CD4-positive, alpha-beta T cell treated with Interferon alpha-2 for 1 hour (primary cell): Measurements from ENCODE around the gene ARSD.
"Not testable (repeated sequence)": the region's sequence is repeated elsewhere in the genome, so short reads cannot be mapped to it uniquely, and the experiment has no call there.

Source experiments
- DNase-seq, 2 donors: peaks; one replicate each; pipeline ENCODE4 v3.0.0-alpha.2; 2020 to 2022

ARSD gene

DNA sequence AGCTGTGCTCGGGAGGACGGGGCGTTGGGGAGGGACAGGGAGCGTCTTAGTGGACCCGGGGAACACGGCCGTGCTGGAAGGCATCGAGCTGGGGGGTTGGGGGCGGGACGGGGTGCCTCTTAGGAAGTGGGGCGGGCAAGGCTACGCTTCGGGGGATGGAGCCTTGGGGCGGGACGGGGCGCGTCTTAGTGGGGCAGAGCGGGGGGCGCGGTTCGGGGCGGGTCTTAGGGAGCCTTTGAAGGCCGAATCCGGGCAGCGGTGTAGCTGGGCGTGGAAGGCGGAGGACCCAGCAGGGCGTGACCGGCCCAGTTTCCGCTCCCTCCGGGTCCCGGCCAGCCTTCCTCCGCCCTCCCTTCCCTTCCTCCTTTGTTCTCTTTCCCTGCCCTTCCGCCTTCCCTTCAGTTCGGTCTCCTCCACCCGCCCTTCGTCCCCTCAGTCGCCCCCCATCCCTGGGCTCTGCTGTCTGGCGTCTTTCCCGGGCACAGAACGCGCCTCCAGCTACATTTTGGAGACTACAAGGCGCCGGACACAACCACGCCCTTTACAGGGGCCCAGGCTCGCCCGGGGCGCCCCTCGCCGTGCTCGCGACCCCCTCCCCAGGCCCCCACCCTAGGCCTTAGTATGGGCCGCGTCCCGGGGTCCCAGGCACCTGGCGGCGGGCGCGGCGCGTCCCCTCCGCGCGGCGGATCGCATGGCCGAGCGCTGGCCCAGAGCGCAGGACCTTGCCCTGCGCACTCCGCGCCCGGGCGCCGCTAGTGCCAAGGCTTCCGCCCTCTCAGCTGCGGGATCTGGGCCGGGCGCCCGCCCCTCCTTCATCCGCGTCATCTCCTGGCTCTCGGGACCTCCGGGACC lies at the start of gene ARSD:
ARSD (minus strand) TSS at position 757 of the 852 bp plus-strand sequence; CDS start at position 693, 64 bp downstream.
- DNase-seq: peak; percentile 59 to 80

DNA sequence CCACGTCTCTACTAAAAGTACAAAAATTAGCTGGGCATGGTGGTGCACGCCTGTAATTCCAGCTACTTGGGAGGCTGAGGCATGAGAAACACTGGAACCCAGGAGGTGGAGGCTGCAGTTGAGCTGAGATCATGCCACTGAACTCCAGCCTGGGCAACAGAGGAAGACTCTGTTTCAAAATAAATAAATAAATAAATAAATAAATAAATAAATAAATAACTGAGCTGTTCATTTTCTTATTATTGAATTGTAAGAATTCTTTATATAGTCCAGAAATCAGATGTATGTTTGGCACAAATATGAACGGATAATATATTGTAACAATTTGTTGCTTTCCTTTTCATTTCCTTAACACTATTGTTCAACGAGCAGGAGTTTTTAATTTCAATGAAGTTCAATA lies 49.5 kb upstream of the ARSD start:
- not testable (repeated sequence) for DNase-seq

GRCh38 chrX:2974961-2975360 lies 45.8 kb upstream of the ARSD start:
- no peak for DNase-seq

- DNase-seq: no peak
These were observed 43.3 kb upstream of the ARSD start for GRCh38 chrX:2972391-2972790.

GRCh38 chrX:2969021-2969420 lies 39.9 kb upstream of the ARSD start:
- DNase-seq: no peak

GRCh38 chrX:2967998-2968909 lies 39.1 kb upstream of the ARSD start:
- DNase-seq: peak in 1 of 2 donors; percentile 1

DNA sequence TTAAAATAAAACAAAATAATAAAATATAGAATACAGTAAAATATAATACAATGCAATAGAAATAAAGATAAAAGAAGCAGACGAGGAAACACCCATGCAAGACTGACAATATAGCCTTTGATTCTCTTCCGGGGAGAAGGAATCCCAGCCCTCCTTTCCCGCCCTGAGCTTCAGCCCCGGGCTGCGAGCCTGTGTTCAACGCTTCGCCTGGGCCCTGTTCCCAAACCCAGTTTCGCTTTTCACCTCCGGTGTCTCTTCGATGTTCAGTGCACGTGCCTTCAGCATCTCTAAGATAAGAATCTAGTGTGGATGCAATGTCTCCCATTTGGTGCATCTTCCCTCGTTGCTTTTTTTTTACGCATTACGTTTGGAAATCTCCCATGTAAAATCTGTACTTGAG lies 38.4 kb upstream of the ARSD start:
- DNase-seq: no peak

DNA sequence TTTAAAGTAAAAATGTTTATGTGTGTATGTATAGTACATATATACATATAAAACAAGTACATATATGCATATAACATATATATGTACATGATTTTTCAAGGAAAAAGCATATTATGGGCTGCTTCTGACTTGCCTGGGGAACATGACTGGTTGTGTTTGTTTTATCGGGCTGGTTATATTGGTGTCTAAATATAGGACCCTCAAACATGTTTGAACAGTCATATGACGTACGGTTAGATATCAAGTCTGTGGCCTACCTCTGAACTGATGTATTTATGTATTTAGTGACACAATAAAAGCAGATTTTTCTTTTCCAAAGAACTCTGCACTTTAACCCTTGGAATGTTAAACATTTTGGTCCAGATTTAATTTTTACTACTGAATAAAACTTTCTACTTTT lies 37.9 kb upstream of the ARSD start:
- no peak for DNase-seq

DNA sequence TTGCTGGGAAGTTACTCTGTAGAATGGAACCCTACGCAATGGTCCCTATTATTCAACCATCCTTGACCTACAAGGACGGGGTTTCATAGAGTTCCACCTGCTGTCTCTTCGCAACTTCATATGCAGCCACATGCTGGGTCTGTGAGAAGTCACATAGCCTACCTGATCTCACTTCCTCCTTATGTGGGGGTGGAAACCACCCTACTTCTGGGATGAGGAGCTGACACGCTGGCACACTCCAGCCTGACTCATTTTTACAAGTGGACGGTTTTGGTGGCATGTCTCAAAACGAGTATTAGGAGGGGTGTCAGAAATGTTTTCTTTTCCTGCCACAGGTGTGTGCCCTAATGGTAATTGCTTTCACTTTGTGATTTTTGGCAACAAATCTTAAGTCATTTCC lies 36.8 kb upstream of the ARSD start:
- no peak for DNase-seq

GRCh38 chrX:2963992-2964794 lies 35.1 kb upstream of the ARSD start:
- not testable (repeated sequence) for DNase-seq

DNA sequence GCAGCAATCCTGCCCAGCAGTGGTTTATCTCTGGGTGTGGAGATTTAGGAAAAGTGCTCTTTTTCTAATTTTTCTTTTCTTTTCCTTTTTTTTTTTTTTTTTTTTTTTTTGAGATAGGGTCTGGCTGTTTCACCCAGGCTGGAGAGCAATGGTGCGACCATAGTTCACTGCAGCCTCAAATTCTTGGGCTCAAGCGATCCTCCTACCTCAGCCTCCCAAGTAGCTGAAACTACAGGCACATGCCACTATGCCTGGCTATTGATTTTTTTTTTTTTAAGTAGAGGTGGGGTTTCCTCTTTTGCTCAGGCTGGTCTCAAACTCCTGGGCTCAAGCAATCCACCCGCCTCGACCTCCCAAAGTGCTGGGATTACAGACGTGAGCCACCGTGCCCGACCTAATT lies 34.3 kb upstream of the ARSD start:
- not testable (repeated sequence) for DNase-seq

DNA sequence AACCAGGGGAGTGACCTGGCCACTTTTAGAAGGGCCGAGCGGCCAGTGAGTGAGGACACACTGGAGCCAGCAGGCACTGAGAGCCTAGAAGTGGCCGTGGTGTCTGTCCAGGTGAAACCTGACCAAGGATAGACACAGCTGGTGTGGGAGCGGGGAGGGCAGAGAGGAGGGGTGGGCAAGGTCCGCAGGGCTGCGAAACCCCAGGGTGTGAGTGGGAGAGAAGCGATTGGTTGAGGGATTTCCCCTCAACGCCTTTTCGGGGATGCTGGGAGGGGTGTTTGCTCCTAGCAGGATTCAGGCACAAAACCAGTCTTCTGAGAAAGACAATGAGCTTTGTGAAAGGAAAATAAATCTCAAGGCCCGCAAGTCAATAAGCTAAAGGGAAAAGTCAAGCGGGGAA lies 33.2 kb upstream of the ARSD start:
- no peak for DNase-seq

GRCh38 chrX:2960861-2961515 lies 31.8 kb upstream of the ARSD start:
- DNase-seq: no peak

GRCh38 chrX:2958199-2958598 lies 29.1 kb upstream of the ARSD start:
- no peak for DNase-seq

DNA sequence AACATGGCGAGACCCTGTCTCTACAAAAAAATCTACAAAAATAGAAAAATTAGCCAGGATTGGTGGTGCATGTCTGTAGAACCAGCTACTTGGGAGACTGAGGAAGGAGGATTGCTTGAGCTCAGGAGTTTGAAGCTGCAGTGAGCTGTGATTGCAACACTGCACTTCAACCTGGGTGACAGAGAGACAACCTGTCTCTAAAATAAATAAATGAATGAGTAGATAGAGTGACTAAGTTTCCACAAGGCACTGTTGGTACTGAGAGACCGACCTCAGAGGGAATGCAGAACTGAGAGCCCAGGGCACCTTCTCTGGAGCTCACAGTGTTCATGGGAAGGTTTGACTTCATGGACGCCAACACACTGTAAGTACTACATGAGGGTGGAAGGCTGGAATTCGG lies 26.7 kb upstream of the ARSD start:
- DNase-seq: no peak

DNA sequence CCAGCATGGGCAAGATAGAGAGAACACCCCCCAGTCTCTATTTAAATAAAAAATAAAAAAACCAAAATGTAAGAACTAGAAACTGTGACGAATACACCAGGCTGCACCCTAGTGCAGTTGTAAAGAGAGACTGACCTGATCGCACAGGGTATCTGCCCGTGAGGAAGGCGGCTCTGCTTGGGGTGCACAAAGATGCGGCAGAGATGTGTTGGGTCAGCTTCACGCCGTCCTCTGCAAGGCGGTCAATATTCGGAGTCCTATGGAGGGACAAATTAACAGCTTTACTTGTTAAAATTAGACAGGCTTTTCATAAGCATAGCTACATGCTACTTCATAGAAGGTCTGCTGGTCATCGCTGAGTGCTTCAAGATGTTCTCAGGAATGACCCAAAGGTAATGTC lies 26.1 kb upstream of the ARSD start:
- no peak for DNase-seq

DNA sequence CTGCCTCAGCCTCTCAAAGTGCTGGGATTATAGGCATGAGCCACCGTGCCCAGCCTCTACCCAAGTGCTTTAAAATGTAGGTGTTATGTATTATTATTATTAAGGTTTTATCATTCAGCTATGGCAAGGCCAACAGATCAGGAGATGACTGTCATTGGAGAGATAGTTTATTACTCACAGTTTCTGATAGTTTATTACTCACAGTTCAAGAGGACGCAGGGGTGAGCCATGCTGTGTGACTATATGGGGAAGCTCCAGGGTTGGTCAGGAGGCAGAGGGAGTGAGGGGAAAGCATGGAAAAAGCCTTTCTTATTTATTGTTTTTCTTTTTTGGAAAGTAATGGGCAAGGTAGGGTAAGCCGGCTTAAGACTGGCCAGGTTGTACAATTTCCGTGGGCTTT lies 25.4 kb upstream of the ARSD start:
- no peak for DNase-seq

DNA sequence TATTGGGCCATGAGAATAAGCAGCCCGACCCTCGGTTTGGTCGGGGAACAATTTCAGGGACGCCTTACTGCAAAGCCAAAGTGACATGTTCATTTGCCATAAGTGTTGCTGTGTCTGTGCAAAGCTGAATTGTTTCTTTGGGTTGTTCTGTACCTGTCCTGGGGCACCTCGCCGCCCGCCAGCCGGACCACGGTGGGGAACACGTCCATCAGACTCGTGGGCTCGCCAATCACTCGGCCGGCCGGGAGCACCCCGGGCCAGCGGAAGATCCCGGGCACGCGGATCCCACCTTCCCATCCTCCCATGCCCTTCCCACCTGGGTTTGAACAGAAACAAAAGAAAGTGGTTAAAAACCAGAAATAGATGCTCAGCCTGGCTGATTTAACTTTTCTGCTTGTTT lies 8.8 kb upstream of the ARSD start:
- DNase-seq: not testable (repeated sequence)

DNA sequence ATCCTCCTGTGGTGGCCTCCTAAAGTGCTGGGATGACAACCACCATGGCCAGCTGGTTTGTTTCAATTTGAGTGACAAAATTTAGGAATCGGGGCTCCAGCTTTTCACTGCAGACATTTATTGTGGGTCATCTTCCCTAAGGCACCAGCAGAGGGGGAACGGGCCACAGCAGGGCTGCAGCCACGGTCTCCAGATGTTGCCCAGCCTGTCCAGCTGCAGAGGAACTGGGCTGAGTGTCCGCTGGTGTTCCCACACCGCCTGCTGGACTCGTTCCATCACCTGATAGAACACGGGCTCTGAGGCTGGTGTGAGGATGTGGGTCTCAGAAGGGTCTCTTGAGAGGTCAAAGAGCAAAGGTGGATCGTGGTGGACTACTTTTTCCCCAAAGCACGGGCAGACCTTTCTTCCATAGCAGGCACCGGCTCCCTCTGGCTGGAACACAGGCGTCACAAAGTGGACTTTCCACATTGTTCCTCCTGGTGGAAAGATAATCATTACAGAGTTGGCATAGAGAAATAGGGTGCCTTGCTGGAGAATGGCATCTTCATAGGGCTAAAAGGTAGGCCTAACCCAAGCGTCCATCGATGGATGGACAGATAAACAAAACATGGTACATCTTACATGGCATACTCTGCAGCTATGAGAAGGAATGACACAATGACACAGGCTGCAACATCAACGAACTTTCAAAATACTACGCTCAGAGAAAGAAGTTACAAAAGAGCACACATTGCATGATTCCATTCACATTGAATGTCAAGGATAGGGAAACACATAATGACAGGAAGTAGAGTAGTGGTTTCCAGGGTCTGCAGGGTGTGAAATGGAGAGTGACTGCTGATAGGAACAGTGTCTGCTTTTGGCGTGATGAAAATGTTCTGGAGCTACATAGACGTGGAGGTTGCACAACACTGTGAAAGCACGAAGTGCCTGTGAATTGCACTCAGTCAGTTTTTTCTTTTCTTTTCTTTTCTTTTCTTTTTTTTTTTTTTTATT lies 5.9 kb upstream of the ARSD start:
- no peak for DNase-seq

GRCh38 chrX:2933125-2933900 lies 4.2 kb upstream of the ARSD start:
- no peak for DNase-seq
